Measurements from ENCODE around the gene LCE3D.
"Not testable (repeated sequence)": the region's sequence is repeated elsewhere in the genome, so short reads cannot be mapped to it uniquely, and the experiment has no call there.

LCE3D gene

GRCh38 chr1:152580433-152580832 is at the start of gene LCE3D:
Gene LCE3D (minus strand): TSS chr1:152580516. CDS start chr1:152579936, 580 bp downstream.
- no peak for DNase-seq

- DNase-seq, result no peak
Observed at GRCh38 chr1:152626744-152627143, 46.4 kb upstream of the LCE3D start.

- no peak for DNase-seq
Observed at GRCh38 chr1:152623203-152623844, 43.0 kb upstream of the LCE3D start.

GRCh38 chr1:152622803-152623202 is 42.5 kb upstream of the LCE3D start, which contains the start of gene LCE3A:
Gene LCE3A (minus strand): TSS chr1:152623103. CDS start chr1:152623103, 0 bp downstream.
- DNase-seq, result peak; percentile 45

GRCh38 chr1:152621993-152622392 is 41.7 kb upstream of the LCE3D start:
- DNase-seq, result no peak

- DNase-seq, result no peak
Observed at GRCh38 chr1:152613511-152613910, 33.2 kb upstream of the LCE3D start, which contains the start of gene LCE3B. Gene LCE3B (plus strand): TSS chr1:152613811. CDS start chr1:152613811, 0 bp downstream.

- no peak for DNase-seq
Observed at GRCh38 chr1:152599934-152600333, 19.6 kb upstream of the LCE3D start, which contains the start of gene LCE3C. Gene LCE3C (plus strand): TSS chr1:152600234. CDS start chr1:152600732, 498 bp downstream.

- no peak for DNase-seq
Observed at GRCh38 chr1:152596986-152597385, 16.7 kb upstream of the LCE3D start.

GRCh38 chr1:152585586-152585985 is 5.3 kb upstream of the LCE3D start:
- no peak for DNase-seq

GRCh38 chr1:152582647-152583046 is 2.3 kb upstream of the LCE3D start:
- no peak for DNase-seq

- DNase-seq, result not testable (repeated sequence)
Observed at GRCh38 chr1:152579526-152579925, 790 bp downstream of the LCE3D start.

GRCh38 chr1:152577168-152577567 is 3.1 kb downstream of the LCE3D start:
- no peak for DNase-seq

GRCh38 chr1:152566681-152567080 is 13.6 kb downstream of the LCE3D start, which contains the start of gene LCE3E:
Gene LCE3E (minus strand): TSS chr1:152566780. CDS start chr1:152566208, 572 bp downstream.
- DNase-seq, result no peak

GRCh38 chr1:152565535-152566215 is 14.6 kb downstream of the LCE3D start:
- no peak for DNase-seq

GRCh38 chr1:152565115-152565514 is 15.2 kb downstream of the LCE3D start:
- DNase-seq, result no peak

- DNase-seq, result not testable (repeated sequence)
Observed at GRCh38 chr1:152548358-152548757, 32.0 kb downstream of the LCE3D start.

- no peak for DNase-seq
Observed at GRCh38 chr1:152546704-152547103, 33.6 kb downstream of the LCE3D start.

GRCh38 chr1:152543820-152544219 is 36.5 kb downstream of the LCE3D start:
- no peak for DNase-seq

GRCh38 chr1:152539901-152540300 is 40.4 kb downstream of the LCE3D start:
- DNase-seq, result no peak

- DNase-seq, result no peak
Observed at GRCh38 chr1:152537496-152537895, 42.8 kb downstream of the LCE3D start.

GRCh38 chr1:152535774-152536173 is 44.5 kb downstream of the LCE3D start:
- DNase-seq, result no peak

- no peak for DNase-seq
Observed at GRCh38 chr1:152533327-152533938, 46.9 kb downstream of the LCE3D start.

Data from right hindlimb (tissue), 1 donor.